GM19240 (cell line): ENCODE data around the gene COL10A1.
"Not testable (repeated sequence)": the region's sequence is repeated elsewhere in the genome, so short reads cannot be mapped to it uniquely, and the experiment has no call there.

Source experiments
- DNase-seq: peaks from one replicate; pipeline ENCODE4 v3.0.0; 2011; ENCODE audit warnings: low spot score; ENCODE audit not compliant: insufficient read length

Gene COL10A1

GRCh38 chr6:116127771-116128493, 2.0 kb upstream of the COL10A1 start:
- no peak for DNase-seq

DNA sequence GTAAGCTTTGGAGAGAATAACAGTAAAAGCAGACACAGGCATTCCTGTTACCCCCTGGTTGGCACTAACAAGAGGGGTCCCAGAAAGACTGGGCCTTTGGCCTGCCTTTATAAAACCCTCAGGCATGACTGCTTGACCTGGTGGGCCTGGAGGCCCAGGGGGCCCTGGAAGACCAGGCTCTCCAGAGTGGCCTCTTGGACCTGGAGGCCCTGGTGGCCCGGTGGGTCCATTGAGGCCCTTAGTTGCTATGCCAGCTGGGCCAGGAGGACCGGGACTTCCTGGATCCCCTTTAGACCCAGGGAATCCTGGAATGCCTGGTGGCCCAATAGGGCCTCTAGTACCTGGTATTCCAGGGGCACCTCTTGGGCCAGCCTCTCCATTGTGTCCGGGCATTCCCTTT, 5.5 kb downstream of the COL10A1 start:
- no peak for DNase-seq

DNA sequence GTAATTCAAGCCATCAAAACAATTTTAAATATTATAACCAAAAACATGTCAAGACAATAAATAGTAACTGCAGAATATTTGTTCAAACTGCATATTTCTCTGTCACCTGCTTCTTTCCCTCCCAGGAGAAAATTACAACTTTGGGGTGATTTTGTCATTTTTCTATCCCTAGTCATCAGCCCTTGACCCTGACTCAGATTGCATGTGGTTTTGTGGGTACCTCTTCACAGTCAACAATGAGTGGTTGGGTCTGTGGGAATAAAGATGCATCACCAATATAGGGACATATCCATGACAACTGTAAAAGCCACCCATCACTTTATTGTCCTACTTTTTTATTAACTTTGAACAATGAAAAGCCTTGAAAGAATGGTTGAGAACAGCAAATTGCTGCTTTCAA, 7.3 kb downstream of the COL10A1 start:
- DNase-seq: no peak

DNA sequence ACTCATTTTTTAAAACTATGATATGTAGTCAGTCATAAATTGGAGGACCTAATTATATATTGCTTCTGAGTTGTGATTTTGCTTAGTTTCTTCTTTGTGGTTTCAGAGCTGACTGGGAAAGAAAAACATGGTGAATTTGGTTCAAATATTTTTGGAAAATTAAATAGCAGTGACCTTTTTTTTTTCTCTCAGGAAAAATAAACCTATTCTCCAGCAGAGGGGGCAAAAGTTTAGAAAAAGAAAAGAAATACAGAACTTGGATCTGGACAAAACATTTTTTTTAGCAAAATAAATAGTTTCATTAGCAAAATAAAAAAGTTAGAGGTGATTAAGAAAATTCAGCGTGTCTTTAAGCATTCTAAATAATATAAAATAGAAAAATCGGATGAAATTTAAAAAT, 10.2 kb downstream of the COL10A1 start:
- DNase-seq: no peak

DNA sequence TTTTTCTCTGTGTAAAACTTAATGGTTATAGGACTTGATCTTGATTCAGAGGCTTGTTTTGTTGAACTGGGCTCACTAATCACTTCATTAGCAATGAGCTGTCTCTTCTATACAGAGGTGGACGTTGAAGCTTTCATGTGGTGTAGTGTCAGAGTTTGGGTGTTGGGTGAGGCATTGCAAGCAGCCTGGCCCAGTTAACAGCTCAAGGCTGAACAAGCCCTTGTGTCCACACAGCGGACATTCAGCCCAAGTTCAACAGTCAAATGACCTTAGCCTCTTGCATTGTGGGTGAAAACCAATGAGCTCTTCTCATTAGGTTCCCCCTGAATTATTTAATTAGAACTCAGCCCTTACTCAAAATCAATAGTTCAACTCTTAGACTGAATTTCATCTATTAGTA, 12.5 kb downstream of the COL10A1 start:
- DNase-seq: no peak

GRCh38 chr6:116111552-116112528, 14.1 kb downstream of the COL10A1 start:
- DNase-seq: no peak

GRCh38 chr6:116108836-116109235, 17.1 kb downstream of the COL10A1 start:
- no peak for DNase-seq

- DNase-seq: no peak
Observed at GRCh38 chr6:116106146-116106545, 19.8 kb downstream of the COL10A1 start.

DNA sequence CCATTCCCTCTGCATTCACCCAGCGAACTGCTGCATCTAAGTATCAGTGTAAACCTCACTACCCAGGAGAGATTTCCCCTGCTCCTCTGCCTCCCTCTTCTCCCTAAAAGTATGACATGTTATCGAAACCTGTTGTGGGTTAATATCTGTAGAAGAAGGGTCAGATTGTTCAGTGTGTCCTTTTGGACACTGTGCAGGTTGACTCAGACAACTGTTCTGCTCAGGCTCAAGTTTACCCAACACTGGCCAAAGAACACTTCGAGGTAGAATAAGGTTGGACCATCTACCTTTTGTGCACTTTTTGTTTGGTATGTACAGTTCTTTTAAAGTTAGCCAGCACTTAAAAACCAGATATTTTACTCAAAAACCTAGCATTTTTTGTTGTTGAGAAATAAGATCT, 20.7 kb downstream of the COL10A1 start:
- no peak for DNase-seq

DNA sequence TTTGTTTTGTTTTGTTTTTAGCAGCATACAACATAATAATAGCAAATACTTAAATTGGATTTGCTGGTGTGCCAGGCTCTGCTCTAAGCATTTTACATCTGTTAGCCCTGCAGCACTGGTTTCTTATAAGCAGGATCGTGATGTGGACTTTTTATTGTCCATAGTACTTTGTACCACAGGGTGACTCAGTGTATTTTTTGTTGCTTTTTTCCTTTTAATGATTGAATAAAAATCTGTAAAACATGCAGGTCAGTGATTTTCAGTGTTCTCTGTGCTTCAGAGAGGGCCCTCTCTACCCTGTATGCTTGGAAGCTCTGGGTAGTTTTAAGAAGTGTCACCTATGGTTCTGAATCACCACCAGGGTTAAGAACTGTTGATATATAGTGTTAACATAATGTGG, 21.3 kb downstream of the COL10A1 start:
- no peak for DNase-seq

DNA sequence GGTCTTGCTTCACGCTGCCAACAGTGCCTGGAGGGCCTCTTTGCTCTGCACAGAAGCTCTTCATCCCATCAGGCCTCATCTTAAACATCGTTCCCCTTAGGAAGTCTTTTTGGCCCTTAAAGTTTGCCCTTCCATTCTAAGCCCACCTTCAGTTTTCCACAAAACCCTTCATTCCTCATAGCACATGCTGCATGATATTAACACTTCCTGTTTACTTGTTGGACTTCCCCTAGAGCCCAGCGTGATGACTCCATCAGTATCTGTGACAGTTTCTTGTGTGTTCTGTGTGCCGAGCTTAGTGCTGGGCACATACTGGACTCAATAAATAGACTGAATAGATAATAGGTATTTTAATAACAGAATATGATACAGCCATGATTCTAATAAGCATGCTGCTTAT, 23.1 kb downstream of the COL10A1 start:
- no peak for DNase-seq

DNA sequence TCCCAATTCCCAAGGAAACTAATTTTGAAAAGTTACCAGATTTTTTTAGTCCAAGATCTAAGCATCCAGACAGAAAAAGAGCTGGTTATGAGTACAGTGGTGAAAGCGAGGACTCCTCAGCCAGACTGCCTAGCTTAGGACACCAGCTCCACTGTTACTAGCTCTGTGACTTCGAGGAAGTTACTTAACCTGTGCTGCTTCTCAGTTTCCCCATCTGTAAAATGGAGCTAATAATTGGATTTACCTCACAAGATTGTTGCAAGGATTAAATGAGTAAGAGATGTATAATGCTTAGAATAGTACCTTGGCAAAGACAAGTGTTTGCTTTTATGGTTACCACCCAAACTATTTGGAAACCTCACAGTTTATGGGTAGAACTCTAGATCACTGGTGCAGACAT, 24.1 kb downstream of the COL10A1 start:
- DNase-seq: no peak

- DNase-seq: no peak
Observed at GRCh38 chr6:116101302-116101718, 24.6 kb downstream of the COL10A1 start.

DNA sequence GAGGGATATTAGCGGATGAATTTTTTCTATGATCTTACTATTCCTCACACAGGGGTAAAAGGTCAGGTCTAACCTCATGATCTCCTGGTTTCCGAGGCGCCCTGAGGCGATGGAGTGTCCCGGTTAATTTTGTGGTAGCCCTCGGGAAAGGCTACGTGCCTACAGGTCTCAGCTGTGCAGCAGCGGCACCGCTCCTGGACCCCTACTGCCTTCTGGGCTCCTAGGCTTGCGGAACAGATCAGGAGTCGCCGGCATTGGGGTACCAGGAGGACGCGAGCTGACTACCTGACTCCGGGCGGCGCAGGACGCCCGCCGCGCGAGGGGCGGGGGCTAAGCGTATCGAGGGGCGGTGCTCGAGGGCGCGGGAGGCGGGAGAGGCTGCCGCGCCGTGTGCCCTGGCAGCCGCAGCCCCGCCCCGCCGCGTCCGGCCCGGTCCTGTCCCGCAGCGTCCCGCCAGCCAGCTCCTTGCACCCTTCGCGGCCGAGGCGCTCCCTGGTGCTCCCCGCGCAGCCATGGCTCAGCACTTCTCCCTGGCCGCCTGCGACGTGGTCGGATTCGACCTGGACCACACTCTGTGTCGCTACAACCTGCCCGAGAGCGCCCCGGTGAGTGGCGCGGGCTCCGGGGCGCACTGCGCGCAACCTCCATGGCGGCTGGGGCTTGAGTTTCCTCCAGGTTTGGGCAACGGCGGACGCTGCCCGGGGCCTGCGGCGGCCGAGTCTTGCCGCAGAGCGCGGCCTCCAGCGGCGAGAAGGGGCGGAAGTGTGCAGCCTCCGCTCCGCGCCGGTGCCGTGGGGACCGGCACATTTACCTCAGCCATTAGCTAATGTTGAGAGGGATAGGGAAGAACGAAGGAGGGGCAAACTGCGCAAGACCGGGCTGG, 25.3 kb downstream of the COL10A1 start, which contains the start of gene NT5DC1:
Gene NT5DC1, plus strand, starts transcription at position 435 of the 883 bp plus-strand sequence. Its CDS starts 78 bp downstream, at position 513.
- DNase-seq: peak; percentile 65

- DNase-seq: no peak
Observed at GRCh38 chr6:116099036-116099435, 26.9 kb downstream of the COL10A1 start.

DNA sequence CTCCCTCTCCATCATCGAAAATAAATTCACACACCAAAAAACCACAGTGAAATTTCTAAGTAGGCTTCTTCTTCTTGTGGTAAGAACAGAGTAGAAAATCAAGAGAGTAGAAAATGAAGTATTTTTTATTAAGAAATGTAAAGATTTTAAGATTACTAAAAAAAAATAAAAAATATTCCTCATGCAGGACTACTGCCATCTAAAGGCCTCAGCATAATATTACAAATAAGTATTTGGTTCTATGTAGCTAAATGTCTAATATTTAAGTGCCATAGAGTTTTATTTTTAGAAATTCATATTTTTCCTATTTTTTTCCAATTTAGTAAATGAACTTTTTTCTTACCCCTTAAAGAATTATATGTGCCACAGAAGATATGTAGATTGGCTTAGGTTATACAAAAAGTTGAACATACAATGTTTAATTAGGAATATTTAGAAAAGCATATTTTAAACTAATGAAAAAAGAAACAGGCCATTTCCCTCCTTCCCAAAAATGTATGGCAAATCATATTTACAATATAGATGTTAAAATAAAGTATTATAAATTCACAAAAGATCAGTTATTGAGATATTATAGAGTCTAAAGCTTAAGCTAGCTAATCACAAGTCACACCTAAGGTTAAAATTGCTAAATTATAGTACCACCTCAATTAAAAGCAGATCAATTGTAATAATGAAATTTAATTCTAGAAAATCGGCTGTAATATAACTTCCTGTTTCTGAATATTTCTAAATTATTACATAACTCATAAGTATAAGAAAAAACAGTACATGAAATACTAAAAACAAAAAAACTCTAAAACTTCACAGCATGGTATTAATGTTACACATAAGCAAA, 28.7 kb downstream of the COL10A1 start:
- no peak for DNase-seq

DNA sequence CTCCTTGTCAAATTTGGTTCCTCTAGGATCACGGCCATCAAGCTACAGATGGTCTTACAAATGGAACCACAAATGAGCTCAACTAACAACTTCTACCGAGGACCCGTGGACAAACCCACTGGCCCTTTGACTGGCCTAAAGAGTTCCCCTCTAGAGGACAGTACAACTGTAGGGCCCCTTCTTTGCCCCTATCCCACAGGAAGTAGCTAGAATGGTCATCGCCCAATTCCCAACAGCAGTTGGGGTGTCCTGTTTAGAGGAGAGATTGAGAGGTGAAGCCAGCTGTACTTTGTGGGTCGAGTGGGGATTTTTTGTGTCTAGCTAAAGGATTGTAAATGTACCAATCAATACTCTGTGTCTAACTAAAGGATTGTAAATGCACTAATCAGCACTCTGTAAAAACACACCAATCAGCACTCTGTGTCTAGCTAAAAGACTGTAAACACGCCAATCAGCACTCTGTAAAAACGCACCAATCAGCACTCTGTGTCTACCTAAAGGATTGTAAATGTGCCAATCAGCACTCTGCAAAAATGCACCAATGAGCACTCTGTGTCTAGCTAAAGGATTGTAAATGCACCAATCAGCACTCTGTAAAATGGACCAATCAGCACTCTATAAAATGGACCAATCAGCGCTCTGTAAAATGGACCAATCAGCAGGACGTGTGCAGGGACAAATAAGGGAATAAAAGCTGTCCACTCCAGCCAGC, 29.7 kb downstream of the COL10A1 start:
- not testable (repeated sequence) for DNase-seq

DNA sequence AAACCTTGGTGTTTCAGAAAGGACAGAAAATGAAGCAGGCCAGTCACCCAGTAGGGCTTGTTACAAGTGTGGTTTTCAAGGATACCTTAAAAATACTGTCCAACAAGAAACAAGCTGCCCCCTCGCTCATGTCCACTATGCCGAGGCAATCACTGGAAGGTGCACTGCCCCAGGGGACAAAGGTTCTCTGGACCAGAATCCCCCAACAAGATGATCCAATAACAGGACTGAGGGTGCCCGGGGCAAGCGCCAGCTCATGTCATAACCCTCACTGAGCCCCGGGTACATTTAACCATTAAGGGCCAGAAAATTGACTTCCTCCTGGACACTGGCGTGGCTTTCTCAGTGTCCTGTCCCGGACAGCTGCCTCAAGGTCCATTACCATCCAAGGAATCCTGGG, 31.9 kb downstream of the COL10A1 start:
- no peak for DNase-seq

GRCh38 chr6:116090251-116090650, 35.7 kb downstream of the COL10A1 start:
- no peak for DNase-seq

DNA sequence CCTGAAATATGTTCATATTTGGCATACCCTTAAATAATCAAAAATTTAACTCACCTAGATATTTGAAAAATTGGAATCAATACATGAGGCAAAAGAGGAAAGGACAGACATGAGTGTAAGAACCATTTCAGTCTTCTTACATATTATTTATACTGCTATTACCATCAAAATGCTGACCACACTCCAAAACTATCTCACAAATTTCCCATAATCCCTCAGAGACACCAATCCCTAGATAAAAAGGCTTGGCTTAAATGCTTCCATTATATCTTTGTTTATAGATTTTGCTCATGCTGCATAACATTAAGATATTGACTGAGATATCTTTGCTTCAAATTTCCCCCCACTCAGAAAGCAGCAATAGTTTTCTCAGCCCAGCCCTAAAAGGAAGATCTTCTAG, 37.0 kb downstream of the COL10A1 start:
- no peak for DNase-seq
